ENCODE results near the gene ZNF845.
"Not testable (repeated sequence)": the region's sequence is repeated elsewhere in the genome, so short reads cannot be mapped to it uniquely, and the experiment has no call there.

Gene ZNF845

GRCh38 chr19:53388168-53388567 is 54.6 kb downstream of the ZNF845 start:
- DNase-seq, result no peak

GRCh38 chr19:53388904-53389303 is 55.4 kb downstream of the ZNF845 start:
- no peak for DNase-seq

GRCh38 chr19:53389571-53389970 is 56.0 kb downstream of the ZNF845 start:
- DNase-seq, result peak; percentile 44

GRCh38 chr19:53389978-53390377 is 56.4 kb downstream of the ZNF845 start:
- peak; percentile 49 for DNase-seq

DNA sequence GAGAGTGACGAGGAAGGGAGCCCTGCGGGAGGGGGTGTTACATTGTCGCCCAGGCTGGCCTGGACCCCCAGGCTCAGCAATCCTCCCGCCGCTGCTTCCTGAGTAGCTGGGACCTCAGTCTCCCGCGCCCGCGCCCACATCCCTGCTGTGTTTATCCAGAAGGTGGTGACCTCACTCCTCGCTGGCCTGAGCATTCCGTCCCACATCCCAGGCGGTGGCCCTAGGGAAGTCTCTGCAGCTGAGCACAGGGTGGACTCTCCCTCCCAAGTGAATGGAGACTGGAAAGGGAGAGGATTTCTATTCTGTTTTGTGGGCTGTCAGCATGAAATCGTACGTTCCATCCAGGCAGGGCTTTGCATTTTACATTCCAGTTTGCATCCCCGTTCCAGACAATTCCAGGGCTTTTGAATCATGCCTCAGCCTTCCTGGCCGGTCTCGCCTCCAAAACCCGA is 61.0 kb downstream of the ZNF845 start:
- DNase-seq, result peak; percentile 68

GRCh38 chr19:53394974-53395839 is 61.7 kb downstream of the ZNF845 start, which contains the start of gene ZNF765:
ZNF765 (plus strand) TSS chr19:53395149; CDS start chr19:53398016, 2,867 bp downstream.
- DNase-seq, result peak; percentile 97

GRCh38 chr19:53395840-53396524 is 62.4 kb downstream of the ZNF845 start:
- not testable (repeated sequence) for DNase-seq

DNA sequence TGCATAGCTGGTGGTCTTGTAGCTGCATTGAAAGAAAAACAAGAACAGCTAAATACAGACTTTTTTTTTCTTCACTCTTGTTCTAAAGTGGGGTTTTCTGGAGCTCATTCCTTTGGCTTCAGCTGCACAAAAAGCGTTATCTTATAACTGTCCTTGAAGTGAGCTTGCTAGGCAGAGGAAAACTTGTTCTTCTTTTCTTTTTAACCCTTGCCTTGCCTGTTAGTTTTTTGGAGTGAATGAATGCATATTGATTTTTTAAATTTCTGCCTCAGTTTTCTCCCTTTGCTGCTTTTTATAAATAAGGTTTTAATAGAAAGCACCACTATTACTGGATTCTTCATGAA is 62.9 kb downstream of the ZNF845 start:
- DNase-seq, result no peak

GRCh38 chr19:53397918-53398317 is 64.4 kb downstream of the ZNF845 start:
- DNase-seq, result not testable (repeated sequence)
